ENCODE data around the gene LRFN2. TPM values are rescaled to one million over a fixed set of nuclear protein-coding genes. Genes with fewer than 3 reads are reported as not detected.

Gene LRFN2
- total and polyA plus RNA-seq, 2 donors (not counting 1 experiment from before 2014, with no cell fraction given), result not detected

DNA sequence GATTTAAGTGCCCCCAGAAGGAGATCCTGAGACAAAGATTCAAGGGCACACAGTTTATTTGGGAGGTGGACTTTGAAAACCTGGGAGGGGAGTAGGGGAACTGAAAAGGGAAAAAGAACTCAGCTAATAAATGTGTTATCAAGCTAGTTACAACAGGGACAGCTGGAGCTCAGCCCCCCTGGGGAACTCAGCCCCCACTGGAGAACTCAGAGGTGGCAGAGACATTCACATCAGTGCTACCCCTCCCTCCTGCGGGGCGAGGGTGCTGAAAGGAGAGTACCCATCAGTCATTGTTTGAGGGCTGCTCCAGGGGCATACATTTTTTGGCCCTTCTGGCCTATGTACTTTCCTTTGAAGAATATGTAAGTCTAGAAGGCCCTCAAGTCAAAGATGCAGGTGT lies 101.4 kb downstream of the LRFN2 start:
- H3K4me2 ChIP-seq (replicated peaks; ENCODE audit: low read depth, low read length, poor library complexity, severe bottlenecking), result no peak overlapping the region
- no peak overlapping the region for H3K9ac ChIP-seq (ENCODE audit: low read length)
- H3K36me3 ChIP-seq (replicated peaks in 1 of 2; ENCODE audit: control extremely low read depth in 1 of 2, control insufficient read depth in 1 of 2, extremely low read depth in 1 of 2, insufficient read depth in 2 of 2, low read length in 1 of 2), result no peaks in the 10 kb centered on the region
- no peaks in the 10 kb centered on the region for H3K27me3 ChIP-seq (replicated peaks in 1 of 4; ENCODE audit: control extremely low read depth in 1 of 4, control insufficient read depth in 3 of 4, insufficient read depth in 4 of 4, low read length in 3 of 4)
- no peaks in the 10 kb centered on the region for H3K9me3 ChIP-seq (ENCODE audit: control extremely low read depth in 1 of 3, control insufficient read depth in 2 of 3, insufficient read depth in 1 of 3, low read length in 2 of 3)
- no peak overlapping the region for H2AFZ ChIP-seq (ENCODE audit: insufficient read depth, low read depth, low read length, poor library complexity, severe bottlenecking)
- Mint-ChIP-seq H3K9me3 (ENCODE audit: insufficient read depth) (no peaks in the 10 kb centered on the region), H3K27ac (no peak overlapping the region), H3K4me1 (no peaks in the 10 kb centered on the region), H3K4me3 (no peak overlapping the region), H3K27me3 (peaks cover 20% of the 10 kb centered on the region)
- no peak for DNase-seq
- no peaks in the 10 kb centered on the region for H3K4me1 ChIP-seq (ENCODE audit: control insufficient read depth in 2 of 2, insufficient read depth in 2 of 2, low read length in 2 of 2)
- TF ChIP-seq, protein P1, sequence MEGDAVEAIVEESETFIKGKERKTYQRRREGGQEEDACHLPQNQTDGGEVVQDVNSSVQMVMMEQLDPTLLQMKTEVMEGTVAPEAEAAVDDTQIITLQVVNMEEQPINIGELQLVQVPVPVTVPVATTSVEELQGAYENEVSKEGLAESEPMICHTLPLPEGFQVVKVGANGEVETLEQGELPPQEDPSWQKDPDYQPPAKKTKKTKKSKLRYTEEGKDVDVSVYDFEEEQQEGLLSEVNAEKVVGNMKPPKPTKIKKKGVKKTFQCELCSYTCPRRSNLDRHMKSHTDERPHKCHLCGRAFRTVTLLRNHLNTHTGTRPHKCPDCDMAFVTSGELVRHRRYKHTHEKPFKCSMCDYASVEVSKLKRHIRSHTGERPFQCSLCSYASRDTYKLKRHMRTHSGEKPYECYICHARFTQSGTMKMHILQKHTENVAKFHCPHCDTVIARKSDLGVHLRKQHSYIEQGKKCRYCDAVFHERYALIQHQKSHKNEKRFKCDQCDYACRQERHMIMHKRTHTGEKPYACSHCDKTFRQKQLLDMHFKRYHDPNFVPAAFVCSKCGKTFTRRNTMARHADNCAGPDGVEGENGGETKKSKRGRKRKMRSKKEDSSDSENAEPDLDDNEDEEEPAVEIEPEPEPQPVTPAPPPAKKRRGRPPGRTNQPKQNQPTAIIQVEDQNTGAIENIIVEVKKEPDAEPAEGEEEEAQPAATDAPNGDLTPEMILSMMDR (IDR thresholded peaks at IDR 0.05), result no peak
- TF ChIP-seq EZH2 (IDR thresholded peaks at IDR 0.05; ENCODE audit: borderline replicate concordance, insufficient read depth, low read depth, low read length, poor library complexity, severe bottlenecking), result no peak
- no peak overlapping the region for H3K27ac ChIP-seq (ENCODE audit: low read length in 2 of 2)
- intact Hi-C loops (cut with micrococcal nuclease), result no loop called here
- ChIA-PET POLR2A (no interaction called here), CTCF (no interaction called here)
- no peaks in the 10 kb centered on the region for H3K79me2 ChIP-seq (ENCODE audit: control insufficient read depth, insufficient read depth, low read length)
- no peak for ATAC-seq (ENCODE audit: low read depth)
- WGBS (ENCODE audit: insufficient coverage), result 80% methylated on average over 2 of the region's 2 CpGs
- no peak overlapping the region for H3K4me3 ChIP-seq (ENCODE audit: control extremely low read depth in 1 of 5, extremely low read depth in 1 of 5, insufficient read depth in 1 of 5, low read depth in 2 of 5, low read length in 4 of 5)
- no peaks in the 10 kb centered on the region for H4K20me1 ChIP-seq (ENCODE audit: control insufficient read depth, insufficient read depth, low read length, poor library complexity, severe bottlenecking)

DNA sequence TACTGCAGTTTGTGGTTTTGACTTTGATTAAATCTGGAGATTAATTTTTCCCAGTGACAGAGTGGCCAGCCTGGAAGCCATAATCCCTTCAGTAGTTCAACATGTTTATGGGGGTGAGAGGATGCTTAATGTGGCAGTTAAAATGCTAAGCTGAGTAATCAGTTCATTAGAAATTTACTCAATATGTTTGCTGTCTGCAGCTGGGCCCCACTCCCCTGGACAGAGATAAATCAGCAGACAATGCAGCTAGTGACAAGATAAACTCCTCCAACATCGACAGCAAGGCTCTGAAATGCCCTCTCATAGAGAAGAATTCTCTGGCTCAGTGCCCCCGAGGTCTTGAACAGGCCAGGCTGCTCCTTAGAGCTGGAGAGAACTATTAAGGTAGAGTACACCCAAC lies 101.9 kb downstream of the LRFN2 start:
- H3K4me2 ChIP-seq (replicated peaks; ENCODE audit: low read depth, low read length, poor library complexity, severe bottlenecking), result no peak overlapping the region
- no peaks in the 10 kb centered on the region for H3K4me1 ChIP-seq (ENCODE audit: control insufficient read depth in 2 of 2, insufficient read depth in 2 of 2, low read length in 2 of 2)
- ChIA-PET POLR2A (no interaction called here), CTCF (no interaction called here)
- H2AFZ ChIP-seq (ENCODE audit: insufficient read depth, low read depth, low read length, poor library complexity, severe bottlenecking), result peak overlapping the region; percentile 25
- H3K4me3 ChIP-seq (ENCODE audit: control extremely low read depth in 1 of 5, extremely low read depth in 1 of 5, insufficient read depth in 1 of 5, low read depth in 2 of 5, low read length in 4 of 5), result no peak overlapping the region
- H3K9me3 ChIP-seq (ENCODE audit: control extremely low read depth in 1 of 3, control insufficient read depth in 2 of 3, insufficient read depth in 1 of 3, low read length in 2 of 3), result no peaks in the 10 kb centered on the region
- Mint-ChIP-seq H3K27me3 (peaks cover 20% of the 10 kb centered on the region), H3K27ac (no peak overlapping the region), H3K4me1 (no peaks in the 10 kb centered on the region), H3K4me3 (no peak overlapping the region), H3K9me3 (ENCODE audit: insufficient read depth) (no peaks in the 10 kb centered on the region)
- WGBS (ENCODE audit: insufficient coverage), result 49% methylated on average over 2 of the region's 2 CpGs
- ATAC-seq (ENCODE audit: low read depth) (no peak), DNase-seq (no peak)
- no peaks in the 10 kb centered on the region for H3K36me3 ChIP-seq (replicated peaks in 1 of 2; ENCODE audit: control extremely low read depth in 1 of 2, control insufficient read depth in 1 of 2, extremely low read depth in 1 of 2, insufficient read depth in 2 of 2, low read length in 1 of 2)
- no peaks in the 10 kb centered on the region for H4K20me1 ChIP-seq (ENCODE audit: control insufficient read depth, insufficient read depth, low read length, poor library complexity, severe bottlenecking)
- intact Hi-C loops (cut with micrococcal nuclease), result no loop called here
- H3K79me2 ChIP-seq (ENCODE audit: control insufficient read depth, insufficient read depth, low read length), result no peaks in the 10 kb centered on the region
- no peak overlapping the region for H3K9ac ChIP-seq (ENCODE audit: low read length)
- no peaks in the 10 kb centered on the region for H3K27me3 ChIP-seq (replicated peaks in 1 of 4; ENCODE audit: control extremely low read depth in 1 of 4, control insufficient read depth in 3 of 4, insufficient read depth in 4 of 4, low read length in 3 of 4)
- no peak overlapping the region for H3K27ac ChIP-seq (ENCODE audit: low read length in 2 of 2)
- TF ChIP-seq, protein P1 (IDR thresholded peaks at IDR 0.05), result no peak
- no peak for TF ChIP-seq EZH2 (IDR thresholded peaks at IDR 0.05; ENCODE audit: borderline replicate concordance, insufficient read depth, low read depth, low read length, poor library complexity, severe bottlenecking)
